GM21360 (cell line): Measurements from ENCODE around the gene SLC38A7.
"Not testable (repeated sequence)": the region's sequence is repeated elsewhere in the genome, so short reads cannot be mapped to it uniquely, and the experiment has no call there.

Experiments used
- ATAC-seq: cut with Tn5 transposase; IDR thresholded peaks from one replicate; pipeline ENCODE4 v1.9.1; 2021; ENCODE audit warnings: mild to moderate bottlenecking, moderate library complexity; ENCODE audit not compliant: unreplicated experiment

SLC38A7 gene

GRCh38 chr16:58637021-58637420 lies 47.5 kb downstream of the SLC38A7 start:
- not testable (repeated sequence) for ATAC-seq

DNA sequence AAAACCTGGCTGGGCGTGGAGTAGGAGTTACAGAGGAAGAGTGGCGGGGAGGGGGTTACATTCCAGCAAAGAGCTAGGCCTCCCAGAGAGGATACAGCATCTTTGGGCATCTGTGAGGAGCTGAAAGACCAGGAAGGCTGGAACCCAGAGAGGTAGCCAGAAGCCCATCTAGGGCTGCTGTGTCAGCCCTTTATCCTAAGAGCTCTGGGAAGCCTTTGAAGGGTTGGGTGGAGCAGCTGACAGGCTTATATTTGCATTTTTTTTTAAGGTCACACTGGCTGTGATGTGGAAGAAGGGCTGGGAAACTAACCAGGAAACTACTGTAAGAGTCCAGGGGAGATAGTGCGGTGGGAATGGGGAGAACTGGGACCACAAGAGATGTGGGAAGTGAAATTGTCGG lies 48.1 kb downstream of the SLC38A7 start:
- ATAC-seq, result no peak

- ATAC-seq, result no peak
Measured at GRCh38 chr16:58635502-58635901, 49.1 kb downstream of the SLC38A7 start.

DNA sequence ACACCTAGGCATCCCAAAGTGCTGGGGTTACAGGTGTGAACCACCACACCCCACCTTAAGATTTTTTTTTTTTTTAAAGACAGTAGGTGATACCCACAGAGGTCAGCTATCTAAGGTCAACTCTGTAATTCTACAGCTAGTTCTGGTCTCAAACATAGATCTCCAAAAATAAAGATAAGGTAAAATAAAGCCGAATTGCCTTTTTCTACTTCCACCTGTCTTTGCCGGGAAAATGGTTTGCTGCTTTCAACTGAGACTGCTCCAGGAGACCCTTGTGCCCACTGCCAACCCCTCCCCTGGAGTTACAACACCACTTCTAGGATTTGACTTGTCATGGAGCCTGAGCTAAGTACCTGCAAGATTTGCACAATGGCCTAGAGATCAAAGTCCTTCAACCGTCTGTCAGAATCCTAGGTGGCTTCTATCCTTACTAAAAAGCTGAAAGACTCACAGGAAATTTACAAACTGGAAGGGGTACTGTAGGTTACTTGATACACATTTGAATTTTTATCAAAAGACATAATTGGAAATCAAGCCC lies 50.2 kb downstream of the SLC38A7 start:
- ATAC-seq, result no peak

DNA sequence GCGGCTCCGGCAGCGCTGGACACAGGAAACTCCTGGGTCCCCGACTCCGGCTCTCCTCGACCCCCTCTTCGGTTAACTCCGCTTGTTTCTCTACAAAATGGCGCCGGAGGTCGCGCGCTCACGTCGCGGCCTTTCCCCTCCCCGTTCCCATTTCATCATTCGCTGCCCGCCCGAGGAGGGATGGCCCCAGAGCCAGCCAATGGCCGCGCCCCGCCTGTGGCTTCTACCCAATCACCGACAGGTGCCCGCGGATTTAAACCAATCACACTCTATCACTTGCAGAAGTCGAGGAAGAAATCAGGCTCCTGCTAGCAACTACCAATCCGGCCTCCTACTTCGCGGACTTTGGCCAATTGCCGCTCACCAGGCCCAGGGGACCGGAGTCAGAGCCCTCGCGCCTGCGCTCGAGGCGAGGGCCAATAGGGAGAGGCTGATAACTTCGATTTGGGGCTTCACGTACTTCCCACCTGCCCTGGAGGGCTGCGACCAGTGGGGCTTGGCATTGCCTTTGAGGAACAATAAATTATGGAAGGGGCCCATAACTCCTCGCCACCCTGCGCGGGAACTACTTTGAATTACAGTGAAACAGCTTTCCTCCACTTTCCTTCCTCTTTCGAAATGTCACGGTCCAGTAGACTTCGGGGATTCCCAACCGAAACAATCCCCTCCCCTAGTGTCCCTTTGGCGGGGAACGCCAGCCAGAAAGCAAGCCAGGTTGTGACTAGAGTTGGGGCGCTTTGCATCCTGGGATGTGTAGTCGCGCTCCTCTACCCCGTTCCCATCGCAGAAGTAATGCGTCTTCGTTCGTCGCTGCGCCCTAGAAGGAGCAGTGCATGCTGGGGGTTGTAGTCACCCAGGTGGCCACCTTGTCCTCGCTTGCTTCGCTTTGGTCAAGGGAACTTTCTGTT lies 54.6 kb downstream of the SLC38A7 start, which contains the start of gene CNOT1:
CNOT1 (minus strand) TSS at position 94 of the 908 bp plus-strand sequence. CDS start 30,489 bp downstream, outside the sequence.
- ATAC-seq, result peak; percentile 90

DNA sequence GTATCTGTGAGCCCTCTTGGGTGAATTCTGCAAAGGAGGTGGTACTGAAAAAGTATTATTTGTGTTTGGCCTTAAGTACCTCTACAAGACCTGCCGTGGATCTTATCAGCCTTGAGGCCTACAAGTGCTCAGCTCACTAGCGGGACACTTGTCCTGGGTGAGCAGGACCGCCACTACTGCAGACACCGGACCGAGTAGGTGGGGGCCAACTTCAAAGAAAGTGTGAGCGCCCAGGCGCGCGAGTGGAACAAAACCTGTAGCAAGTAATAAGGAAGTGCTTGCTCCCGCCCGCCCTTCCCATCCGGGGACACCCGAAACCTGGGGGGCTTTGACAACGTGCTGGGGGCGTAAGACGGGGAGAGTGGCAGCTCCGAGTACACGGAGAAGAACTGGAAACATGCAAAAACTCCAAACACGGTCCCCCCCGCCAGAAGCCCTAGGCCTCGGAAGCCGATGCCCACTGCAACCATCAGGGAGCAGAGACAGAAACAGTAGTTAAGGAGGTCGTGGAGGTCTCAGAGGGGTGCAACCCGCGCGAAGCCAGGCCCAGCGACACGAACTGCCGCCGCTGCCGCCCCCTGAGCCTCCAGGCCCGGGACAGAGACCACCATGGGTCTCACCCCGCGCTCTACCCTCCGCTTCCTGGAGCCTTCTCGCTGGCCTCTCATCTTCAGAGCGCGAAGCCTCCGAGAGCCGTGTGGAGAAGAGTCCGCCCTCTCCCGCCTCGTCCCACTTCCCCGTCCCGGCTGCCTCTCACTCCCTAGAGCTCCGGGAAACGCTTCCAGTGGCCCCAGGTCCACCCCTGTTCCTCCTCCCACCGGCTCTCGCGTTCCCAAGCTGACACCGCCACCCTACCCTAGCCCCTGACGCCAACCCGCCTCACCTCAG lies 55.5 kb downstream of the SLC38A7 start:
- ATAC-seq, result no peak

- ATAC-seq, result no peak
Measured at GRCh38 chr16:58624209-58624608, 60.4 kb downstream of the SLC38A7 start.

GRCh38 chr16:58620396-58620795 lies 64.2 kb downstream of the SLC38A7 start:
- no peak for ATAC-seq

DNA sequence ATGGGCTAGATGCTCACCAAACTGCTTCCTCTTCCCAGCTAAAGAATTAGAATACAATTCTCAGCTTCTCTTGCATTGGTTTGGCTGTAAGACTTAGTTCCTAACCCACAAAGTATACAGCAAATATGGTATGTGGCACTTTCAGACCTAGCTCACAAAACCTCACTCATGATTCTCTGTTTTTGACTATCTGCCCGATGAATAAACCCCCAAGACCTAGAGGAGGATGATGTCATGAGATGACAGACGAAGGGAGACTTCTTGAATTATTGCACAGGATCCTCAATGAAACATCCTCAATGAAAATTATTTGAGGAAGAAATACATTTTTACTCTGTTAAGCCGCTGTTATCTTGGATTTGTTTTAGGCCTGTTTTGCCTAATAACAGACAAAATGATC lies 69.3 kb downstream of the SLC38A7 start:
- no peak for ATAC-seq
